DMS79 treated with DMSO at 0.1 percent for 48 hours (cell line): ENCODE data around the gene DGCR2.
"Not testable (repeated sequence)": the region's sequence is repeated elsewhere in the genome, so short reads cannot be mapped to it uniquely, and the experiment has no call there.

ENCODE experiments used
- DNase-seq: peaks from one replicate; lab custom pipeline; 2025; lab: John Stamatoyannopoulos, UW

The DGCR2 gene

GRCh38 chr22:19002684-19003038 is 119.6 kb downstream of the DGCR2 start:
- DNase-seq: no peak

DNA sequence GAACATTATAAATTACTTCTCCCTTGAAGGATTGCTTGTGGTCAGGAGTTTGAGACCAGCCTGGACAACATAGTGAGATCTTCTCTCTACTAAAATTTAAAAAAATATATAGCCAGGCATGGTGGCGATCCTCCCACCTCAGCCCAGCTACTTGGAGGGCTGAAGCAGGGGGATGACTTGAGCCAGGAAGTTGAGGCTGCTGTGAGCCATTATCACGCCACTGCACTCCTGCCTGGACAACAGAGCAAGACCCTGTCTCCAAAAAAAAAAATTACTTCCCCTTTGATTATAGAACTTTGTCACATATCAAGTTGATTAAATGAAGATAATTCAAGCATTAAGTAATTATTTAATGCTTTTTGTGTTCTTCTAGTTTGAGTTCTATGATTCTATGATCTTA is 121.0 kb downstream of the DGCR2 start:
- DNase-seq: no peak

DNA sequence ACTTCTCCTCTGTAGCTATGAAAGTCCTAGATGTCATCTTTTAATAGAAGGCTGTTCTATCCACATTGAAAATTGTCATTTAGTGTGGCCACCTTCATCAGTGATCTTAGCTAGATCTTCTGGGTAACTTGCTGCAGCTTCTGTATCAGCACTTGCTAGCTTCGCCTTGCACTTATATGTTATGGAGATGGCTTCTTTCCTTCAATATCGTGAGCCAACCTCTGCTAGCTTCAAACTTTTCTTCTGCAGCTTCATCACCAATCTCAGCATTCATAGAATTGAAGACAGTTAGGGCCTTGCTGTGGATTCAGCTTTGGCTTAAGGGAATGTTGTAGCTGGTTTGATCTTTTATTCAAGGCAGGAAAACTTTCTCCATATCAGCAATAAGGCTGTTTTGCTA is 122.1 kb downstream of the DGCR2 start:
- DNase-seq: not testable (repeated sequence)

- no peak for DNase-seq
Measured at GRCh38 chr22:18999416-18999815, 122.8 kb downstream of the DGCR2 start.

GRCh38 chr22:18999008-18999407 is 123.2 kb downstream of the DGCR2 start:
- no peak for DNase-seq

GRCh38 chr22:18997925-18998315 is 124.3 kb downstream of the DGCR2 start:
- DNase-seq: peak; percentile 28

GRCh38 chr22:18997306-18997924 is 124.8 kb downstream of the DGCR2 start:
- DNase-seq: peak; percentile 36

DNA sequence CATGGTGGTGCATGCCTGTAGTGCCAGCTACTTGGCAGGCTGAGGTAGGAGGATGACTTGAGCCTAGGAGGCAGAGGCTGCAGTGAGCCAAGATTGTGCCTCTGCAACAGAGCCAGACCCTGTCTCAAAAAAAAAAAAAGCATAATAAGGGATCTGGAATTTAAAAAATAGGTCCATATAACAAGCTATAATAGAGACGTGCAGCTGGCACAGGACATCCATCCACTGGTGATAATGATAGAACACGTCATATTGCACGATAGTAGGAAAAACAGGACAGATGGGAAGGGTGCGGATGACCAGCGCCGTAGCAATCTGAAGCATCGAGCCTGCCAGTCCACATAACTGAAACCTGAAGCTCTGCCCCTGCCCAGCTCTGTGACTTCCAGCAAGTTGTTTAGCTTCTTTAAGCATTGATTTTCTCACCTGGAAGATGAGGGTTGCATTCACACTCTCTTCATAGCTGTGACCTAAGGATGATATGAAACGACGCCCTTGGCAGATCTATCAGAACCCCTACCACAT is 125.8 kb downstream of the DGCR2 start:
- no peak for DNase-seq

GRCh38 chr22:18995327-18995711 is 126.9 kb downstream of the DGCR2 start:
- DNase-seq: no peak

GRCh38 chr22:18994701-18995326 is 127.4 kb downstream of the DGCR2 start:
- no peak for DNase-seq

- no peak for DNase-seq
Measured at GRCh38 chr22:18994056-18994455, 128.2 kb downstream of the DGCR2 start.

DNA sequence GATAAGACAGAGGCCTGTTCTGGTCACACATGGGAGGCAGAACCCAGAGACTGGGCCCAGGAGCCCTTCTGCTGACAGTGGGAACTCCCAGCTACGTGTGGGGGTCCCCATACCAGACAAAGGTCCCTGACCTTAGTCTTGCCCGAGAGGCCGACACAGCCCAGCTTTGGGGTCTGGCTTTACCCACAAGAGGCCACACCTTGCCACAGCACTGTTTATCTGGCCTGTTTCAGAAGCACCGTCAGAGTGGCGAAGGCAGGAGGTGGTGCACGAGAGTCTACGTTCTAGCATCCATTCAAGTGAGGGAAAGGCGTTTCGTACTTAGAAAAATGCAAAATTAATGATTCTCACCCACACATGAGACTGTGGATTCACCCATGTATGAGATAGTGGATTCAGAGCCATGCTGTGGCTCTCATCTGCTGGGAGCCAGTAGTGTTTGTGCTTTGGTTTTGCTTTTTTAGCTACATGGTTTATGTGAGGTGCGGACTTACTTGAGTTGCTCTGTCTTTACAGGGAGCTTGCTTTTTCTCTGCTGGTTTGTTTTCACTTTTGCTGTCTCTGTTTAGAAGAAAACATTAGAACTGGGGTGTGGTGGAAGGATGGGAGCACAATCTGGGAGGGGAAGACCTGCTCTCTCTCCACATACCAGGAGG is 129.5 kb downstream of the DGCR2 start:
- no peak for DNase-seq

GRCh38 chr22:18991821-18992442 is 130.3 kb downstream of the DGCR2 start:
- no peak for DNase-seq

DNA sequence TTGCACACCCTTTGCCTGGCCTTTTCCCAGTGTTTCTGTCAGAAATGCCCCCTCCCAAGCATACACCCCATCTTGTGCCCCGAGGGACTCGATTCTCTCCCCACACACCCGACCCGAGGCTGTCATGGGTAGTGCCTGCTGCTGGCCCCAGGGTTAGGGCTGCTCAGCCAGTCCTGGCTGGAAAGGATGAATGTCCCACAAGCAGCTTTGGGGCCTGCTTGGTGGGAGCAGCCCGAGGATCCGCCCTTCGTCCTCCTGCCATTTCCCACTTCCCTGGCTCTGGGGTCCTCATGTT is 131.1 kb downstream of the DGCR2 start:
- DNase-seq: no peak

DNA sequence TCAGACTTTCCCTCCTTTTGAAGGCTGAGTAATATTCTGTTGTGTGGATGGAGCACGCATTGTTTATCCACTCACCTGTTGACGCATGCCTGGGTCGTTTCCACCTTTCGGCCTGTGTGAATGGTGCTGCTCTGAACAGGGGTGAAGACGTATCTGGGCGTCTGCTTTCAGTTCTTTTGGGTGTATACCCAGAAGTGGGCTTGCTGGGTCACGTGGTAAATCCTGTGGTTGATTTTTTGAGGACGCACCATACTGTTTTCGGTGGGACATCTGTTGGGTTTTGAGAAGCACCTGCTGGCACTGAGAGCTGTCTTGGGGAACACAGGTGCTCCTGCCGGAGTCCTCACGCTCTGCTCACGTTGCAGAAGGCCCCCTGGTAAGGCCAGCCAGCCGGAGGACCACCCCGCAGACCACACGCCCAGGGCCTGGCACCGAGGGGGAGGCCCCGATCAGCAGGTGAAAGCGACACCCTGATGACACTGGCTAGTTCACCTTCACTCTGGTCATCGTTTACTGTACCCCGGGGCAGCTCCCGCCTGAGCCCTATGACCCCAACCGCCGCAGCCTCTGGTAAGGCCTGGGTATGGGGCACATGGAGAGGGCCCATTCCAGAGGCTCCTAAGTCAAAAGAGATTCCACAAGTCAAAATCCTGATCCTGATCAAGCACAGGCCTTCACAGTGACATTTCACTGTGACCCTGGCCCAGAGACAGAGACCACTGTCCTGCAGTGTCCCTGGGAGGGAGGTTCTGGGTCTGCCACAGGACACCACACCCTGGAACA is 131.7 kb downstream of the DGCR2 start:
- DNase-seq: no peak

GRCh38 chr22:18988958-18989357 is 133.3 kb downstream of the DGCR2 start:
- no peak for DNase-seq

- no peak for DNase-seq
Measured at GRCh38 chr22:18987765-18988164, 134.4 kb downstream of the DGCR2 start.

DNA sequence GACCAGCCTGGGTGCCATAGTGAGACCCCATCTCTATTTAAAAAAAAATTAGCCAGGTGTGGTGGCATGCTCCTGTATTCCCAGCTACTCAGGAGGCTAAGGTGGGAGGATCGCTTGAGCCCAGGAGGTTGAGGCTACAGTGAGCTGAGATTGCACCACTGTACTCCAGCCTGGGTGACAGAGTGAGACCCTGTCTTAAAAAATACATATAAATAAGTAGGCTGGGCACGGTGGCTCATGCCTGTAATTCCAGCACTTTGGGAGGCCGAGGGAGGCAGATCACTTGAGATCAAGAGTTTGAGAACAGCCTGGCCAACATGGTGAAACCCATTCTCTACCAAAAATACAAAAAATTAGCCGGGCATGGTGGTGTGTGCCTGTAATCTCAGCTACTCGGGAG is 135.1 kb downstream of the DGCR2 start:
- DNase-seq: not testable (repeated sequence)
